Small intestine (tissue), 7 donors: ENCODE data around the gene ABL1. TPM values are rescaled to one million over a fixed set of nuclear protein-coding genes. Genes with fewer than 3 reads are reported as not detected.

Experiments used
- DNase-seq, 2 donors: peaks; one replicate each; pipeline versions ENCODE4 v3.0.0 to v3.0.0-alpha.2; 2013
- FAIRE-seq: peaks from 2 replicates; lab custom pipeline; 2012; peaks lifted over from hg19 to GRCh38; lab: Jason Lieb, UNC
- H3K27ac ChIP-seq, 3 donors: one replicate each; pipeline ENCODE4 v1.5.1; 2013; ENCODE audit warnings: low read length in 2 of 3, mild to moderate bottlenecking in 2 of 3, control low read depth in 1 of 3, inconsistent platforms in 1 of 3, low read depth in 1 of 3, moderate library complexity in 1 of 3
- H3K27me3 ChIP-seq, 3 donors: one replicate each; pipeline ENCODE4 v1.6.1; 2013; ENCODE audit warnings: low read length in 3 of 3, inconsistent platforms in 1 of 3; ENCODE audit not compliant: control insufficient read depth in 3 of 3, insufficient read depth in 3 of 3
- H3K36me3 ChIP-seq, 3 donors: one replicate each; pipeline ENCODE4 v1.6.1; 2013; ENCODE audit warnings: low read length in 3 of 3, inconsistent platforms in 1 of 3, low read depth in 1 of 3, mild to moderate bottlenecking in 1 of 3, moderate library complexity in 1 of 3; ENCODE audit not compliant: control insufficient read depth in 3 of 3, insufficient read depth in 2 of 3
- H3K4me1 ChIP-seq, 3 donors: one replicate each; pipeline ENCODE4 v1.6.1; 2013; ENCODE audit warnings: low read length in 2 of 3, inconsistent platforms in 1 of 3, low read depth in 1 of 3, mild to moderate bottlenecking in 1 of 3, moderate library complexity in 1 of 3; ENCODE audit not compliant: control insufficient read depth in 3 of 3, insufficient read depth in 2 of 3
- H3K4me3 ChIP-seq, 3 donors: one replicate each; pipeline ENCODE4 v1.5.1; 2013; ENCODE audit warnings: low read length in 3 of 3, control low read depth in 1 of 3, inconsistent platforms in 1 of 3, low read depth in 1 of 3, mild to moderate bottlenecking in 1 of 3, moderate library complexity in 1 of 3
- H3K9me3 ChIP-seq, 2 donors: one replicate each; pipeline ENCODE4 v1.6.1; 2013; ENCODE audit warnings: low read depth in 1 of 2, low read length in 1 of 2; ENCODE audit not compliant: control insufficient read depth in 2 of 2, insufficient read depth in 1 of 2
- WGBS, 3 donors: extraction: QIAGEN DNeasy Blood & Tissue Kit; methylation state at CpG; one replicate each; pipeline ENCODE4 v1.1.7; 2013; 5-methylcytosine and 5-hydroxymethylcytosine counted together
- polyA plus RNA-seq, 4 donors: library from polyadenylated mRNA; stranded (reverse) in 3 of 4; unstranded in 1 of 4; fragments of 200-250 nt in 3 of 4; fragments of 120-200 nt in 1 of 4; gene quantifications; one replicate each; pipeline versions ENCODE4 v1.2.1 to v1.2.3, GENCODE V29; 2013
- donor health status: healthy with polysubstance abuse.
- donor health status: control.
- donor health status: control.
- donor health status: Bipolar disorder and iron deficiency.
- donor health status: healthy.

ABL1 gene
- polyA plus RNA-seq, 4 donors, result 8.7 to 58.1 (median 28.1) TPM

- no peak for FAIRE-seq
- H3K27me3 ChIP-seq, result no peaks in the 10 kb centered on the region
- H3K36me3 ChIP-seq, result peaks cover 8 to 86% (median 22%) of the 10 kb centered on the region in 3 donors
- no peaks in the 10 kb centered on the region for H3K9me3 ChIP-seq
- H3K27ac ChIP-seq, result no peak overlapping the region
- H3K4me1 ChIP-seq, result no peaks in the 10 kb centered on the region
- H3K4me3 ChIP-seq, result no peak overlapping the region
- DNase-seq, result no peak
- WGBS, 3 donors, result 86 to 91% (median 88%) methylated on average over 20 of the region's 20 CpGs
Observed at GRCh38 chr9:130890870-130891687, 56.0 kb downstream of the ABL1 start.

- no peak for DNase-seq
Observed at GRCh38 chr9:130891688-130892476, 56.8 kb downstream of the ABL1 start.

GRCh38 chr9:130892477-130893304 is 57.6 kb downstream of the ABL1 start:
- FAIRE-seq (no peak), DNase-seq (no peak)
- no peak overlapping the region for H3K27ac ChIP-seq
- WGBS, 3 donors, result 83 to 87% (median 87%) methylated on average over 24 of the region's 24 CpGs
- H3K4me1 ChIP-seq, result no peaks in the 10 kb centered on the region
- no peak overlapping the region for H3K4me3 ChIP-seq
- H3K36me3 ChIP-seq, result peaks cover 4 to 70% (median 12%) of the 10 kb centered on the region in 3 donors
- H3K9me3 ChIP-seq, result no peaks in the 10 kb centered on the region
- H3K27me3 ChIP-seq, result no peaks in the 10 kb centered on the region

More at GRCh38 chr9:130891688-130892476, 56.8 kb downstream of the ABL1 start:
- Histone ChIP-seq H3K9me3 (no peaks in the 10 kb centered on the region), H3K4me3 (no peak overlapping the region), H3K27ac (no peak overlapping the region), H3K27me3 (no peaks in the 10 kb centered on the region), H3K36me3 (peaks cover 8 to 78% (median 19%) of the 10 kb centered on the region in 3 donors), H3K4me1 (no peaks in the 10 kb centered on the region)
- FAIRE-seq, result no peak
- 81 to 86% (median 84%) methylated on average over 18 of the region's 18 CpGs for WGBS, 3 donors

- Histone ChIP-seq H3K27ac (no peak overlapping the region), H3K36me3 (peaks cover 4 to 61% (median 10%) of the 10 kb centered on the region in 3 donors), H3K4me3 (no peak overlapping the region), H3K4me1 (no peaks in the 10 kb centered on the region), H3K9me3 (no peaks in the 10 kb centered on the region), H3K27me3 (no peaks in the 10 kb centered on the region)
- no peak for FAIRE-seq
- 72 to 79% (median 75%) methylated on average over 34 of the region's 34 CpGs for WGBS, 3 donors
- peak in 1 of 2 donors; percentile 16 for DNase-seq
Observed at GRCh38 chr9:130893341-130894101, 58.5 kb downstream of the ABL1 start.

- no peak overlapping the region for H3K27ac ChIP-seq
- H3K27me3 ChIP-seq, result peaks cover 0 to 3% (median 0%) of the 10 kb centered on the region in 3 donors
- DNase-seq, result peak; percentile 13 to 73
- H3K36me3 ChIP-seq, result peaks cover 4 to 53% (median 10%) of the 10 kb centered on the region in 3 donors
- no peaks in the 10 kb centered on the region for H3K4me1 ChIP-seq
- H3K9me3 ChIP-seq, result no peaks in the 10 kb centered on the region
- no peak overlapping the region for H3K4me3 ChIP-seq
- WGBS, 3 donors, result 21 to 63% (median 41%) methylated on average over 7 of the region's 7 CpGs
- FAIRE-seq, result no peak
Observed at GRCh38 chr9:130894546-130894945, 59.5 kb downstream of the ABL1 start.

- H3K9me3 ChIP-seq, result no peaks in the 10 kb centered on the region
- no peak overlapping the region for H3K27ac ChIP-seq
- peaks cover 4 to 48% (median 10%) of the 10 kb centered on the region in 3 donors for H3K36me3 ChIP-seq
- no peaks in the 10 kb centered on the region for H3K4me1 ChIP-seq
- DNase-seq, result no peak
- no peak for FAIRE-seq
- no peak overlapping the region for H3K4me3 ChIP-seq
- WGBS, 3 donors, result 59 to 71% (median 71%) methylated on average over 9 of the region's 9 CpGs
- H3K27me3 ChIP-seq, result peaks cover 0 to 5% (median 0%) of the 10 kb centered on the region in 3 donors
Observed at GRCh38 chr9:130895038-130895437, 60.0 kb downstream of the ABL1 start.

GRCh38 chr9:130895481-130896232 is 60.6 kb downstream of the ABL1 start:
- no peaks in the 10 kb centered on the region for H3K9me3 ChIP-seq
- H3K27me3 ChIP-seq, result peaks cover 0 to 8% (median 0%) of the 10 kb centered on the region in 3 donors
- no peak overlapping the region for H3K4me3 ChIP-seq
- peaks cover 4 to 42% (median 7%) of the 10 kb centered on the region in 3 donors for H3K36me3 ChIP-seq
- DNase-seq (no peak), FAIRE-seq (no peak)
- 40 to 59% (median 56%) methylated on average over 23 to 24 of the region's 24 CpGs for WGBS, 3 donors
- no peak overlapping the region for H3K27ac ChIP-seq
- no peaks in the 10 kb centered on the region for H3K4me1 ChIP-seq
